OCI-LY1 (cell line): ENCODE results near the gene MPPED1.

Experiments used
- H2AFZ ChIP-seq: fragments of 200-600 bp; sonication (generic), shearing (Covaris generic); 2 replicates; pipeline ENCODE4 v1.6.0; 2014; ENCODE audit warnings: antibody characterized with exemption, mild to moderate bottlenecking, low read length
- H3F3A ChIP-seq: fragments of 200-600 bp; sonication (generic), shearing (Covaris generic); 2 replicates; pipeline ENCODE4 v1.6.0; 2014; ENCODE audit warnings: mild to moderate bottlenecking, antibody characterized with exemption, low read length, moderate library complexity; ENCODE audit not compliant: insufficient read depth
- H3K27ac ChIP-seq: fragments of 200-600 bp; sonication (generic); 2 replicates; pipeline ENCODE4 v1.5.1; 2014; ENCODE audit warnings: low read length, mixed run types, mild to moderate bottlenecking, low read depth; ENCODE audit not compliant: poor library complexity, severe bottlenecking
- H3K27me3 ChIP-seq: fragments of 200-600 bp; sonication (generic); 2 replicates; pipeline ENCODE4 v1.6.0; 2014; ENCODE audit warnings: antibody characterized with exemption, mild to moderate bottlenecking, low read length, moderate library complexity; ENCODE audit not compliant: insufficient read depth
- H3K36me3 ChIP-seq: fragments of 200-600 bp; sonication (generic); 2 replicates; pipeline ENCODE4 v1.6.1; 2014; ENCODE audit warnings: mild to moderate bottlenecking, antibody characterized with exemption, low read length, moderate library complexity, mixed read lengths; ENCODE audit not compliant: insufficient read depth
- H3K4me1 ChIP-seq: fragments of 200-600 bp; sonication (generic); 2 replicates; pipeline ENCODE4 v1.5.1; 2014; ENCODE audit warnings: mild to moderate bottlenecking, low read length, moderate library complexity; ENCODE audit not compliant: insufficient read depth, severe bottlenecking
- H3K4me2 ChIP-seq: fragments of 200-600 bp; sonication (generic), shearing (Covaris generic); 2 replicates; pipeline ENCODE4 v1.6.1; 2014; ENCODE audit warnings: low read length
- H3K4me3 ChIP-seq: fragments of 200-600 bp; sonication (generic); 2 replicates; pipeline ENCODE4 v1.5.1; 2014; ENCODE audit warnings: low read length, low read depth, mild to moderate bottlenecking, mixed read lengths; ENCODE audit not compliant: poor library complexity, severe bottlenecking
- H3K79me2 ChIP-seq: fragments of 200-600 bp; shearing (Covaris generic); 2 replicates; pipeline ENCODE4 v1.6.1; 2016; ENCODE audit warnings: mixed run types, low read length, mixed read lengths; ENCODE audit not compliant: insufficient read depth
- H3K9ac ChIP-seq: fragments of 200-600 bp; sonication (generic), shearing (Covaris generic); 2 replicates; pipeline ENCODE4 v1.6.1; 2014; ENCODE audit warnings: mild to moderate bottlenecking, low read length, mixed read lengths
- H3K9me2 ChIP-seq: fragments of 200-600 bp; sonication (generic), shearing (Covaris generic); 2 replicates; pipeline ENCODE4 v1.6.1; 2014; ENCODE audit warnings: low read depth, mild to moderate bottlenecking, low read length, mixed read lengths
- H3K9me3 ChIP-seq: fragments of 200-600 bp; shearing (Covaris generic); 2 replicates; pipeline ENCODE4 v1.6.1; 2014; ENCODE audit warnings: low read length, mixed read lengths
- H4K20me1 ChIP-seq: fragments of 200-600 bp; sonication (generic), shearing (Covaris generic); 2 replicates; pipeline ENCODE4 v1.6.0; 2016; ENCODE audit warnings: mild to moderate bottlenecking, low read length; ENCODE audit not compliant: insufficient read depth
- CTCF ChIP-seq: fragments of 200-600 bp; sonication (generic), shearing (Covaris generic); IDR thresholded peaks from 2 replicates; pipeline ENCODE4 v1.5.1; 2017; ENCODE audit warnings: mild to moderate bottlenecking, antibody characterized with exemption, low read length, moderate library complexity, mixed read lengths
- EZH2 ChIP-seq: fragments of 200-600 bp; sonication (generic), shearing (Covaris generic); IDR thresholded peaks from 2 replicates; pipeline ENCODE4 v1.8.0; 2017; ENCODE audit warnings: borderline replicate concordance, mixed run types, mild to moderate bottlenecking, antibody characterized with exemption, low read length, moderate library complexity, mixed read lengths

MPPED1 gene

DNA sequence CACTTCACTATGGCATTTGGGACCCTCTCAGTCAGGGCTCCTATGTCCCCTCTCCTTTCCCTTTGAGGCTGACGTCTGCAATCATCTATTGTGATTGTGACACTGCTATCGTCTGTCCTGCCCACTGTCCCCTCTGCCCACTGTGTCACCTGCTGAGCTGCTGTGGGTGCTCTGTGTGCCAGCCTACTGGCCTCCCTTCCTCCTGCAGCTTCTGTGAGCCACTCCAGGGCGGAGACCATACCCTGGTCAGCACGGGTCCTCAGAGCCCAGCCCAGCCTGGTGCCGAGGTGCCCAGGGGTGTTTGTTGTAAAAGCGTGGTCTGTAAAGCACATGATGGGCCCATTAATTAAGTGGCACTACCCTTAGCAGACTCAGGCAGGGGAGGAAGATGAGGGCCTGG, 29.4 kb downstream of the MPPED1 start:
- no peak overlapping the region for H3K27ac ChIP-seq
- no peak overlapping the region for H3K4me3 ChIP-seq

GRCh38 chr22:43441751-43442150, 29.9 kb downstream of the MPPED1 start:
- Histone ChIP-seq H2AFZ (no peak overlapping the region), H4K20me1 (no peaks in the 10 kb centered on the region), H3K36me3 (no peaks in the 10 kb centered on the region), H3K4me2 (no peak overlapping the region), H3K27ac (no peak overlapping the region), H3F3A (no peaks in the 10 kb centered on the region), H3K9me2 (no peaks in the 10 kb centered on the region), H3K4me3 (no peak overlapping the region), H3K9me3 (no peaks in the 10 kb centered on the region), H3K79me2 (no peaks in the 10 kb centered on the region), H3K4me1 (no peaks in the 10 kb centered on the region), H3K27me3 (no peaks in the 10 kb centered on the region), H3K9ac (no peak overlapping the region)
- TF ChIP-seq EZH2: no peak
- no peak for TF ChIP-seq CTCF

More for the DNA sequence above, 29.4 kb downstream of the MPPED1 start:
- no peaks in the 10 kb centered on the region for H3K9me2 ChIP-seq
- H3K9ac ChIP-seq: no peak overlapping the region
- no peaks in the 10 kb centered on the region for H3K79me2 ChIP-seq
- no peaks in the 10 kb centered on the region for H3K27me3 ChIP-seq
- no peak overlapping the region for H3K4me2 ChIP-seq
- no peaks in the 10 kb centered on the region for H3F3A ChIP-seq
- H2AFZ ChIP-seq: no peak overlapping the region
- no peaks in the 10 kb centered on the region for H3K9me3 ChIP-seq
- H4K20me1 ChIP-seq: no peaks in the 10 kb centered on the region
- TF ChIP-seq CTCF (no peak), EZH2 (no peak)
- H3K36me3 ChIP-seq: no peaks in the 10 kb centered on the region
- H3K4me1 ChIP-seq: no peaks in the 10 kb centered on the region

DNA sequence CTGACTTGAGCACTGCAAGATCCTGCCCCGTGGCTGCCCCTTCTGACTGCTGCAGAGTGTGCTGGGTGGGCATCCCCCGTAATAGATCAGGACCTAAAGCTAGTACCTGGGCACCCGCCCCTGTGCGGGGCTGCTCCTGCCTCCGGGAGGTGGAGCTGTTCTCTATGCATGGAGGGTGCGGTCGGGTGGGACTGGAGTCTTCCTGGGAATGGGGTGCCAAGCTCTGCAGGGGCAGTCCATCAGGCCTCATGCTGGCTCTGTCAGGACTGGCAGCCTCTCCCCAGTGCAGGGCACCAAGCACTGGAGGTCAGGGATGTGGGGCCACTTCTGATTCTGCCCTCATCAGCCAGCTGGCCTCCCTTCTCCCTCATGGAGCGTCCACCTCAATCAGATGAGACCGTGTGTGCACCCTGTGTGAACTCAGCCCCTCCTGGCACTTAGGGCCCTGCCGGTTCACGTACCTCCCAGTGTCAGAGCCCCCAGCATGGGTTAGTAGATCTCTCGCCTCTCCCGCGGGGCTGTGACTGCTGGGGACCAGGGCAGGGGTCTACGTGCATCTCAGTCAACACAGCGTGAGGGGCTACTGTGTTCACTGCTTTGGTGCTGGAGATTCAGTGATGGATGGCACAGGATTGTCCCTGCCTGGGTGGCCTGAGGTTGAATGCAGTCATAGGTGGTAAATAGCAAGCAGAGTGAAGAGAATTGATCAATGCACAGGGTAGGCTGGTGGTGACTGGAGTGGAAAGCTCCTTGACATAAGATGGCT, 30.8 kb downstream of the MPPED1 start:
- Histone ChIP-seq H3K4me1 (no peaks in the 10 kb centered on the region), H3K36me3 (no peaks in the 10 kb centered on the region), H3K4me2 (no peak overlapping the region), H2AFZ (no peak overlapping the region), H3K9ac (no peak overlapping the region), H3K9me3 (no peaks in the 10 kb centered on the region), H3K27ac (no peak overlapping the region), H3K9me2 (no peaks in the 10 kb centered on the region), H3K79me2 (no peaks in the 10 kb centered on the region), H3K27me3 (no peaks in the 10 kb centered on the region), H3F3A (no peaks in the 10 kb centered on the region), H3K4me3 (no peak overlapping the region), H4K20me1 (no peaks in the 10 kb centered on the region)
- no peak for TF ChIP-seq EZH2
- no peak for TF ChIP-seq CTCF
